Hepatocyte (in vitro differentiated cells): ENCODE data around the gene IL12A. TPM values are rescaled to one million over a fixed set of nuclear protein-coding genes. Genes with fewer than 3 reads are reported as not detected.

Source experiments
- DNase-seq: peaks from one replicate; pipeline ENCODE4 v3.0.0-alpha.2; 2016; ENCODE audit warnings: low spot score
- H2AFZ ChIP-seq: fragments of 200-600 bp; sonication (generic); 2 replicates; pipeline ENCODE4 v1.6.0; 2016; ENCODE audit warnings: antibody characterized with exemption, mild to moderate bottlenecking
- H3K27ac ChIP-seq: fragments of 200-600 bp; sonication (generic); 2 replicates; pipeline ENCODE4 v1.5.1; 2016; ENCODE audit warnings: mild to moderate bottlenecking
- H3K27me3 ChIP-seq: fragments of 200-600 bp; sonication (generic); 2 replicates; pipeline ENCODE4 v1.6.1; 2016
- H3K36me3 ChIP-seq: fragments of 200-600 bp; sonication (generic); replicated peaks from 2 replicates; pipeline ENCODE4 v1.5.1; 2016; ENCODE audit warnings: low read depth; ENCODE audit not compliant: insufficient read depth
- H3K4me1 ChIP-seq: fragments of 200-600 bp; sonication (generic); 2 replicates; pipeline ENCODE4 v1.5.1; 2016; ENCODE audit warnings: mild to moderate bottlenecking, moderate library complexity; ENCODE audit not compliant: insufficient read depth
- H3K4me2 ChIP-seq: fragments of 200-600 bp; sonication (generic); 2 replicates; pipeline ENCODE4 v1.6.0; 2016
- H3K4me3 ChIP-seq: fragments of 200-600 bp; sonication (generic); 2 replicates; pipeline ENCODE4 v1.5.1; 2016; ENCODE audit warnings: mild to moderate bottlenecking
- H3K79me2 ChIP-seq: fragments of 200-600 bp; sonication (generic); 2 replicates; pipeline ENCODE4 v1.6.0; 2017; ENCODE audit warnings: mild to moderate bottlenecking
- H3K9me2 ChIP-seq: fragments of 200-600 bp; sonication (generic); replicated peaks from 2 replicates; pipeline ENCODE4 v1.6.0; 2017; ENCODE audit warnings: mild to moderate bottlenecking; ENCODE audit not compliant: insufficient read depth
- H3K9me3 ChIP-seq: fragments of 200-600 bp; sonication (generic); 2 replicates; pipeline ENCODE4 v1.5.1; 2016; ENCODE audit warnings: low read depth, mild to moderate bottlenecking
- H4K20me1 ChIP-seq: fragments of 200-600 bp; sonication (generic); 2 replicates; pipeline ENCODE4 v1.6.0; 2016; ENCODE audit warnings: mild to moderate bottlenecking; ENCODE audit not compliant: insufficient read depth, poor library complexity, severe bottlenecking
- EZH2 ChIP-seq: fragments of 200-600 bp; sonication (generic); IDR thresholded peaks from 2 replicates; pipeline ENCODE4 v1.6.1; 2016; ENCODE audit warnings: antibody characterized with exemption, mild to moderate bottlenecking, borderline replicate concordance
- EZH2phosphoT487 ChIP-seq: fragments of 200-600 bp; sonication (generic); IDR thresholded peaks from one replicate; pipeline ENCODE4 v1.6.1; 2018; ENCODE audit warnings: antibody characterized with exemption, mild to moderate bottlenecking, low read depth, moderate library complexity; ENCODE audit not compliant: unreplicated experiment, severe bottlenecking
- WGBS: methylation state at CpG from one replicate; pipeline ENCODE4 v1.1.6; 2016; ENCODE audit warnings: low lambda C conversion rate; ENCODE audit errors: missing lambda C conversion rate; 5-methylcytosine and 5-hydroxymethylcytosine counted together
- polyA plus RNA-seq: library from polyadenylated mRNA; unstranded; fragments of >200 nt; fragmentation: Nextera tagmentation; extraction: Ambion mirVana; gene quantifications from 2 replicates; pipeline ENCODE4 v1.2.1, GENCODE V29; 2016
- total RNA-seq: library from RNA; depleted of rRNA; stranded (reverse); fragments of >200 nt; gene quantifications from 2 replicates; pipeline ENCODE4 v1.2.3, GENCODE V29; 2014
- TF ChIP-seq, protein P1 (sequence below): fragments of 200-600 bp; sonication (generic); IDR thresholded peaks from 2 replicates; pipeline ENCODE4 v1.5.1; 2016; ENCODE audit warnings: antibody characterized with exemption, mild to moderate bottlenecking; ENCODE audit not compliant: poor library complexity

IL12A gene
- total and polyA plus RNA-seq, 2 experiments from 2014 or later: 0.86 to 1.0 TPM

DNA sequence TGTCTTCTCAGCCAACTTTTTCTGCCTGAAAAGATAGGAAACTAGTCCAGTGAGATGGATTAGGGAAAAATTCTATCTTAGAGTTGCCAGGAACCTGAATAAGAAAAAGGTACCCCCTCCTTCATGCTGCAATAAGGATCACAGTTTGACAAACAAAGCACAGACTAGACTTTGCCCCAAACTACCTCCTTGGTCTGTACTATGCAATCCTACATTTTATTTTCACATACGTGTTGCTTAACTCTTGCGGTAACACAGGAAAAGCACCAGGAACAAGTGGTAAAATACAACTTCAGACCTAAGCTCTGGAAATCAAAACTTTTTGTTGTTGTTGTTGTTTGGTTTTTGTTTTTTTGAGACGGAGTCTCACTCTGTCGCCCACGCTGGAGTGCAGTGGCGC lies 11.3 kb upstream of the IL12A start:
- 93% methylated on average over 6 of the region's 6 CpGs for WGBS
- DNase-seq: peak; percentile 48
- peak overlapping the region; percentile 45 for H3K4me2 ChIP-seq
- H4K20me1 ChIP-seq: no peaks in the 10 kb centered on the region
- no peak overlapping the region for H3K4me3 ChIP-seq
- no peaks in the 10 kb centered on the region for H3K9me3 ChIP-seq
- no peaks in the 10 kb centered on the region for H3K79me2 ChIP-seq
- no peak for TF ChIP-seq EZH2
- no peak for TF ChIP-seq EZH2phosphoT487
- TF ChIP-seq, protein P1, sequence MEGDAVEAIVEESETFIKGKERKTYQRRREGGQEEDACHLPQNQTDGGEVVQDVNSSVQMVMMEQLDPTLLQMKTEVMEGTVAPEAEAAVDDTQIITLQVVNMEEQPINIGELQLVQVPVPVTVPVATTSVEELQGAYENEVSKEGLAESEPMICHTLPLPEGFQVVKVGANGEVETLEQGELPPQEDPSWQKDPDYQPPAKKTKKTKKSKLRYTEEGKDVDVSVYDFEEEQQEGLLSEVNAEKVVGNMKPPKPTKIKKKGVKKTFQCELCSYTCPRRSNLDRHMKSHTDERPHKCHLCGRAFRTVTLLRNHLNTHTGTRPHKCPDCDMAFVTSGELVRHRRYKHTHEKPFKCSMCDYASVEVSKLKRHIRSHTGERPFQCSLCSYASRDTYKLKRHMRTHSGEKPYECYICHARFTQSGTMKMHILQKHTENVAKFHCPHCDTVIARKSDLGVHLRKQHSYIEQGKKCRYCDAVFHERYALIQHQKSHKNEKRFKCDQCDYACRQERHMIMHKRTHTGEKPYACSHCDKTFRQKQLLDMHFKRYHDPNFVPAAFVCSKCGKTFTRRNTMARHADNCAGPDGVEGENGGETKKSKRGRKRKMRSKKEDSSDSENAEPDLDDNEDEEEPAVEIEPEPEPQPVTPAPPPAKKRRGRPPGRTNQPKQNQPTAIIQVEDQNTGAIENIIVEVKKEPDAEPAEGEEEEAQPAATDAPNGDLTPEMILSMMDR: no peak
- no peaks in the 10 kb centered on the region for H3K27me3 ChIP-seq
- peaks cover 9% of the 10 kb centered on the region for H3K4me1 ChIP-seq
- peak overlapping the region; percentile 86 for H3K27ac ChIP-seq
- H2AFZ ChIP-seq: peak overlapping the region; percentile 34
- no peaks in the 10 kb centered on the region for H3K36me3 ChIP-seq
- H3K9me2 ChIP-seq: no peaks in the 10 kb centered on the region

DNA sequence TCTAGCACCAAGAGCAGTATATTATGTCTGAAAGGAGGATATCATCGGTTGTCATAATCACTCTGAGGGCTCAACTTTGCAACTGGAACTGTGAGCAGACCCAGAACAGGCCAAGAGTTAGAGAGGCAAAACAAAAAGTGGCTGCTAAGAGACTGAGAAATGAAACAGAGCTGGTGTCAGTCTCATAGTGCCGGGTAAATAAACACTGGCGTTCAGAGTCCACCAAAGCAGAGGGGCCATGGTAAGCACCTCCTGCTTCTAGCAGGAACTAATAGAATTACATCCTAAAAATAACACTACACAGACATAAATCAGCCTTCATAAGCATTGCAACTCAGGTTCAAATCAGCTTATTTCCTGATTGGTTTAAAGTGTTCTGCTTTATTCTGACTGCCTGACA lies 10.3 kb upstream of the IL12A start:
- 45% methylated on average over 3 of the region's 3 CpGs for WGBS
- Histone ChIP-seq H3K79me2 (no peaks in the 10 kb centered on the region), H3K27ac (peak overlapping the region; percentile 86), H4K20me1 (no peaks in the 10 kb centered on the region), H2AFZ (no peak overlapping the region), H3K4me3 (no peak overlapping the region), H3K4me2 (peak overlapping the region; percentile 50), H3K9me2 (no peaks in the 10 kb centered on the region), H3K36me3 (no peaks in the 10 kb centered on the region), H3K4me1 (peaks cover 9% of the 10 kb centered on the region), H3K9me3 (no peaks in the 10 kb centered on the region), H3K27me3 (no peaks in the 10 kb centered on the region)
- peak; percentile 65 for DNase-seq
- TF ChIP-seq EZH2phosphoT487 (no peak), EZH2 (no peak)
- TF ChIP-seq, protein P1: no peak

DNA sequence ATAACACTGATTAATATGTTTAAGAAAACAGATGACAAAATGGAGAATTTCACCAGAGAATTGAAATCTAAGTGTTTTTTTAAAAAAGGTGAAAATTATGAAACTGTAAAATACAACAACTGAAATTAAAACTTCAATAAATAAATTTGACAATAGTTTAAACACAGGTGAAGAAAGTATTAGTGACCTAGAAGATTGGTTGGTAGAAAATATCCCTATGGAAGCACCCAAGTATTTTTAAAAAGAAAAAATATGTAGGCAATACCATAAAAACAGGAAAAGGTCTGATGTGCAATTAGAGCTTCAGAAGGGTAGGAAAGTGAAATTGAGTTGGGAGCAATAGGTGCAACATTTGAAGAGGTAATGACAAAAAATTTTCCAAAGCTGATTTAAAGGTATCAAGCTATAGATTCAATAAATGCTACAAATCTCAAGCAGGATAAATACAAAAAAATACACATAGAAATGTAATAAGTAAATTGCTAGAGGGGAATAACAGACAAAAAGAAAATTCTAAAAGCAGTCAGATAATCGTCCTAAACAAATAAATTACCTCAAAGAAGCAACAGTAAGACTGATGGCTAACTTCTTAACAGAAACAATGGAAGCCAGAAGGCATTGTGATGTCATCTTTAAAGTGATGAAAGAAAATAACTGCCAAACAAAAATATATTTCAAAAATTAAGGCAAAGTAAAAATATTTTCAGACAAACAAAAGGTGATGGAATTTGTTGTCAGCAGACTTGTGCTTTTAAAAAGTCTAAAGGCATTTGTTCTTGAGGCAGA lies 9.5 kb upstream of the IL12A start:
- Histone ChIP-seq H3K27ac (peak overlapping the region; percentile 86), H3K4me2 (peak overlapping the region; percentile 50), H3K27me3 (no peaks in the 10 kb centered on the region), H3K4me1 (peaks cover 9% of the 10 kb centered on the region), H3K4me3 (no peak overlapping the region), H2AFZ (no peak overlapping the region), H3K36me3 (no peaks in the 10 kb centered on the region), H3K79me2 (no peaks in the 10 kb centered on the region), H4K20me1 (no peaks in the 10 kb centered on the region), H3K9me3 (no peaks in the 10 kb centered on the region), H3K9me2 (no peaks in the 10 kb centered on the region)
- TF ChIP-seq EZH2phosphoT487 (no peak), EZH2 (no peak)
- TF ChIP-seq, protein P1: no peak
- DNase-seq: no peak
- WGBS: 71% methylated on average over 1 of the region's 1 CpG
